Mammary epithelial cell (primary cell): Measurements from ENCODE around the gene ALDH1L2.

ENCODE experiments used
- CTCF ChIP-seq, 2 donors: IDR thresholded peaks in 1 of 2; conservative IDR thresholded peaks in 1 of 2; 2 replicates each; pipeline ENCODE4 v1.5.1; 2011 to 2012; ENCODE audit warnings: inconsistent platforms in 2 of 2, low read length in 2 of 2, mild to moderate bottlenecking in 2 of 2, control low read depth in 1 of 2, low read depth in 1 of 2; ENCODE audit not compliant: insufficient read depth in 1 of 2; ENCODE audit errors: extremely low read depth in 1 of 2
- EZH2 ChIP-seq: IDR thresholded peaks from 2 replicates; pipeline ENCODE4 v1.6.1; 2012; ENCODE audit warnings: low read length, inconsistent platforms, borderline replicate concordance

GRCh38 chr12:105015543-105015942 lies 68.7 kb downstream of the ALDH1L2 start:
- no peak for TF ChIP-seq CTCF (conservative IDR thresholded peaks at IDR 0.05 in 1 of 2, IDR thresholded peaks at IDR 0.05 in 1 of 2; ENCODE audit: extremely low read depth in 1 of 2, insufficient read depth in 1 of 2, low read depth in 1 of 2, low read length in 2 of 2)
- no peak for TF ChIP-seq EZH2
